ENCODE results near the gene HMMR. TPM values are rescaled to one million over a fixed set of nuclear protein-coding genes. Genes with fewer than 3 reads are reported as not detected.

HMMR gene
- total and polyA plus RNA-seq, 7 donors: 1.1 to 18.1 (median 3.0) TPM; not detected in 2

GRCh38 chr5:163478982-163479271 lies 18.5 kb downstream of the HMMR start:
- Histone ChIP-seq H3K27me3 (no peaks in the 10 kb centered on the region), H3K4me3 (no peak overlapping the region), H3K4me1 (no peaks in the 10 kb centered on the region), H3K9me3 (no peaks in the 10 kb centered on the region), H3K36me3 (no peaks in the 10 kb centered on the region), H3K27ac (no peak overlapping the region)
- intact Hi-C loops (cut with DNase I): no loop called here
- 89 to 91% methylated on average over 1 of the region's 1 CpG for WGBS, 2 donors
- DNase-seq: no peak
- TF ChIP-seq POLR2AphosphoS5 (IDR thresholded peaks at IDR 0.05) (no peak), EP300 (IDR thresholded peaks at IDR 0.05) (no peak), POLR2A (IDR thresholded peaks at IDR 0.05) (no peak), CTCF (IDR thresholded peaks at IDR 0.05) (no peak)

GRCh38 chr5:163489055-163489744 lies 28.8 kb downstream of the HMMR start:
- Histone ChIP-seq H3K27me3 (no peaks in the 10 kb centered on the region), H3K4me1 (no peaks in the 10 kb centered on the region), H3K36me3 (no peaks in the 10 kb centered on the region), H3K4me3 (no peak overlapping the region), H3K9me3 (no peaks in the 10 kb centered on the region), H3K27ac (no peak overlapping the region)
- no peak for DNase-seq
- no peak for TF ChIP-seq CTCF (IDR thresholded peaks at IDR 0.05)
- TF ChIP-seq POLR2AphosphoS5 (IDR thresholded peaks at IDR 0.05): no peak
- no peak for TF ChIP-seq EP300 (IDR thresholded peaks at IDR 0.05)
- no peak for TF ChIP-seq POLR2A (IDR thresholded peaks at IDR 0.05)
- 93 to 94% methylated on average over 6 of the region's 6 CpGs for WGBS, 2 donors
- intact Hi-C loops (cut with DNase I): no loop called here

GRCh38 chr5:163489745-163490075 lies 29.3 kb downstream of the HMMR start:
- TF ChIP-seq POLR2A (IDR thresholded peaks at IDR 0.05) (no peak), POLR2AphosphoS5 (IDR thresholded peaks at IDR 0.05) (no peak), CTCF (IDR thresholded peaks at IDR 0.05) (no peak), EP300 (IDR thresholded peaks at IDR 0.05) (no peak)
- Histone ChIP-seq H3K36me3 (no peaks in the 10 kb centered on the region), H3K27ac (no peak overlapping the region), H3K4me1 (no peaks in the 10 kb centered on the region), H3K4me3 (no peak overlapping the region), H3K9me3 (no peaks in the 10 kb centered on the region), H3K27me3 (no peaks in the 10 kb centered on the region)
- 92 to 96% methylated on average over 3 of the region's 3 CpGs for WGBS, 2 donors
- no peak for DNase-seq
- intact Hi-C loops (cut with DNase I): no loop called here

- Histone ChIP-seq H3K27me3 (no peaks in the 10 kb centered on the region), H3K36me3 (no peaks in the 10 kb centered on the region), H3K27ac (no peak overlapping the region), H3K4me3 (no peak overlapping the region), H3K4me1 (no peaks in the 10 kb centered on the region), H3K9me3 (no peaks in the 10 kb centered on the region)
- no peak for DNase-seq
- 96 to 98% methylated on average over 1 of the region's 1 CpG for WGBS, 2 donors
- TF ChIP-seq CTCF (IDR thresholded peaks at IDR 0.05): no peak
- no peak for TF ChIP-seq POLR2AphosphoS5 (IDR thresholded peaks at IDR 0.05)
- intact Hi-C loops (cut with DNase I): no loop called here
Measured at GRCh38 chr5:163496286-163496685, 35.9 kb downstream of the HMMR start.

- intact Hi-C loops (cut with DNase I): no loop called here
- 76 to 88% methylated on average over 3 of the region's 3 CpGs for WGBS, 2 donors
Measured at GRCh38 chr5:163497315-163497714, 36.9 kb downstream of the HMMR start.

More at GRCh38 chr5:163497315-163497714, 36.9 kb downstream of the HMMR start:
- Histone ChIP-seq H3K27ac (no peak overlapping the region), H3K4me1 (peaks cover 0 to 2% (median under 1%) of the 10 kb centered on the region in 4 donors), H3K9me3 (no peaks in the 10 kb centered on the region), H3K27me3 (no peaks in the 10 kb centered on the region), H3K36me3 (no peaks in the 10 kb centered on the region), H3K4me3 (no peak overlapping the region)
- no peak for DNase-seq
- TF ChIP-seq EP300 (IDR thresholded peaks at IDR 0.05): no peak

All from sigmoid colon (tissue), 7 donors.